Chondrocyte (in vitro differentiated cells): ENCODE results near the gene WRAP53. TPM values are rescaled to one million over a fixed set of nuclear protein-coding genes. Genes with fewer than 3 reads are reported as not detected.

ENCODE experiments used
- DNase-seq: peaks from one replicate; pipeline ENCODE4 v3.0.0; 2021; ENCODE audit warnings: mixed read lengths, low spot score
- H3K27ac Mint-ChIP-seq: one replicate; pipeline ENCODE4 v1.8.0; 2021; ENCODE audit warnings: mild to moderate bottlenecking, moderate library complexity, mixed read lengths; ENCODE audit not compliant: unreplicated experiment
- H3K27me3 Mint-ChIP-seq: 2 replicates; pipeline ENCODE4 v1.8.0; 2021; ENCODE audit warnings: low read depth, mixed read lengths
- H3K36me3 Mint-ChIP-seq: 2 replicates; pipeline ENCODE4 v1.8.0; 2021; ENCODE audit warnings: low read depth, mixed read lengths
- H3K4me1 Mint-ChIP-seq: 2 replicates; pipeline ENCODE4 v1.8.0; 2021; ENCODE audit warnings: low read depth, mild to moderate bottlenecking, mixed read lengths
- H3K4me3 Mint-ChIP-seq: one replicate; pipeline ENCODE4 v1.8.0; 2021; ENCODE audit warnings: mild to moderate bottlenecking, moderate library complexity, mixed read lengths; ENCODE audit not compliant: unreplicated experiment
- H3K9me3 Mint-ChIP-seq: 2 replicates; pipeline ENCODE4 v1.8.0; 2021; ENCODE audit warnings: low read depth, mixed read lengths
- CTCF ChIP-seq: fragments of 200-600 bp; sonication (generic); IDR thresholded peaks from 2 replicates; pipeline ENCODE4 v1.5.0; 2021; ENCODE audit warnings: antibody characterized with exemption, mild to moderate bottlenecking, moderate library complexity
- total RNA-seq: library from RNA; stranded (reverse); gene quantifications from 3 replicates; pipeline ENCODE4 v1.2.1, GENCODE V29; 2021

WRAP53 gene
- total RNA-seq, 1 donor from 2014 or later = 7.1 TPM

- H3K36me3 Mint-ChIP-seq = no peaks in the 10 kb centered on the region
- no peak overlapping the region for H3K27ac Mint-ChIP-seq
- peaks cover 12% of the 10 kb centered on the region for H3K4me1 Mint-ChIP-seq
- peaks cover 34% of the 10 kb centered on the region for H3K27me3 Mint-ChIP-seq
- no peaks in the 10 kb centered on the region for H3K9me3 Mint-ChIP-seq
- DNase-seq = no peak
- no peak for TF ChIP-seq CTCF
- no peak overlapping the region for H3K4me3 Mint-ChIP-seq
Observed at GRCh38 chr17:7719661-7720060, 31.4 kb downstream of the WRAP53 start.

GRCh38 chr17:7720125-7720524 lies 31.8 kb downstream of the WRAP53 start:
- Mint-ChIP-seq H3K27ac (no peak overlapping the region), H3K27me3 (peaks cover 34% of the 10 kb centered on the region), H3K4me3 (no peak overlapping the region), H3K4me1 (peaks cover 12% of the 10 kb centered on the region), H3K36me3 (no peaks in the 10 kb centered on the region), H3K9me3 (no peaks in the 10 kb centered on the region)
- no peak for TF ChIP-seq CTCF
- no peak for DNase-seq

GRCh38 chr17:7721612-7722011 lies 33.3 kb downstream of the WRAP53 start:
- no peak for TF ChIP-seq CTCF
- Mint-ChIP-seq H3K36me3 (no peaks in the 10 kb centered on the region), H3K4me3 (no peak overlapping the region), H3K4me1 (peaks cover 8% of the 10 kb centered on the region), H3K27me3 (peaks cover 35% of the 10 kb centered on the region), H3K9me3 (no peaks in the 10 kb centered on the region), H3K27ac (no peak overlapping the region)
- DNase-seq = peak; percentile 17

- no peak overlapping the region for H3K4me3 Mint-ChIP-seq
- H3K27me3 Mint-ChIP-seq = peaks cover 21% of the 10 kb centered on the region
- H3K9me3 Mint-ChIP-seq = no peaks in the 10 kb centered on the region
- no peaks in the 10 kb centered on the region for H3K4me1 Mint-ChIP-seq
- DNase-seq = no peak
- no peak overlapping the region for H3K27ac Mint-ChIP-seq
- H3K36me3 Mint-ChIP-seq = no peaks in the 10 kb centered on the region
- TF ChIP-seq CTCF = no peak
Observed at GRCh38 chr17:7727886-7728285, 39.6 kb downstream of the WRAP53 start.

- no peaks in the 10 kb centered on the region for H3K9me3 Mint-ChIP-seq
- H3K4me3 Mint-ChIP-seq = no peak overlapping the region
- no peaks in the 10 kb centered on the region for H3K4me1 Mint-ChIP-seq
- H3K27ac Mint-ChIP-seq = no peak overlapping the region
- TF ChIP-seq CTCF = no peak
- DNase-seq = no peak
- no peaks in the 10 kb centered on the region for H3K36me3 Mint-ChIP-seq
- peaks cover 27% of the 10 kb centered on the region for H3K27me3 Mint-ChIP-seq
Observed at GRCh38 chr17:7729816-7730215, 41.5 kb downstream of the WRAP53 start.
